Neural cell (in vitro differentiated cells): Measurements from ENCODE around the gene MEGF11. TPM values are rescaled to one million over a fixed set of nuclear protein-coding genes. Genes with fewer than 3 reads are reported as not detected.

Experiments
- H2AFZ ChIP-seq: fragments of 200-600, 300-800 bp; sonication (generic), shearing (Covaris generic); 2 replicates; pipeline ENCODE4 v1.6.0; 2014; ENCODE audit warnings: low read depth, mild to moderate bottlenecking, antibody characterized with exemption, low read length, moderate library complexity
- H3F3A ChIP-seq: fragments of 200-600 bp; shearing (Covaris generic); 2 replicates; pipeline ENCODE4 v1.6.1; 2016; ENCODE audit warnings: mild to moderate bottlenecking, moderate library complexity, mixed read lengths, antibody characterized with exemption, low read length; ENCODE audit not compliant: insufficient read depth, poor library complexity, severe bottlenecking
- H3K27ac ChIP-seq: fragments of 200-600, 300-800 bp; sonication (generic), shearing (Covaris generic); 2 replicates; pipeline ENCODE4 v1.5.1; 2014; ENCODE audit warnings: mild to moderate bottlenecking, low read length, moderate library complexity
- H3K27me3 ChIP-seq: fragments of 300-800, 200-600 bp; sonication (generic), shearing (Covaris generic); 2 replicates; pipeline ENCODE4 v1.6.0; 2014; ENCODE audit warnings: mild to moderate bottlenecking, low read depth, low read length, moderate library complexity; ENCODE audit not compliant: insufficient read depth
- H3K36me3 ChIP-seq: fragments of 300-800, 200-600 bp; sonication (generic), shearing (Covaris generic); 2 replicates; pipeline ENCODE4 v1.5.1; 2014; ENCODE audit warnings: mild to moderate bottlenecking, antibody characterized with exemption, low read length, moderate library complexity; ENCODE audit not compliant: insufficient read depth
- H3K4me2 ChIP-seq: fragments of 300-800, 200-600 bp; sonication (generic), shearing (Covaris generic); 2 replicates; pipeline ENCODE4 v1.6.0; 2014; ENCODE audit warnings: mild to moderate bottlenecking, low read length
- H3K4me3 ChIP-seq: fragments of 300-800, 200-600 bp; sonication (generic), shearing (Covaris generic); 2 replicates; pipeline ENCODE4 v1.5.1; 2014; ENCODE audit warnings: mild to moderate bottlenecking, low read length, moderate library complexity
- H3K79me2 ChIP-seq: fragments of 200-600 bp; shearing (Covaris generic); replicated peaks from 2 replicates; pipeline ENCODE4 v1.6.0; 2014; ENCODE audit warnings: mild to moderate bottlenecking, low read length, moderate library complexity; ENCODE audit not compliant: insufficient read depth
- H3K9ac ChIP-seq: fragments of 300-800, 200-600 bp; sonication (generic), shearing (Covaris generic); 2 replicates; pipeline ENCODE4 v1.6.1; 2016; ENCODE audit warnings: mild to moderate bottlenecking, low read length, mixed read lengths
- H3K9me2 ChIP-seq: fragments of 200-600 bp; shearing (Covaris generic); 2 replicates; pipeline ENCODE4 v1.6.1; 2016; ENCODE audit warnings: mild to moderate bottlenecking, low read length, mixed read lengths; ENCODE audit not compliant: insufficient read depth
- H3K9me3 ChIP-seq: fragments of 200-600, 300-800 bp; sonication (generic), shearing (Covaris generic); 2 replicates; pipeline ENCODE4 v1.6.1; 2016; ENCODE audit warnings: mild to moderate bottlenecking, mixed run types, low read length, moderate library complexity, mixed read lengths
- H4K20me1 ChIP-seq: fragments of 200-600 bp; shearing (Covaris generic); 2 replicates; pipeline ENCODE4 v1.6.1; 2016; ENCODE audit warnings: mild to moderate bottlenecking, mixed run types; ENCODE audit not compliant: insufficient read depth
- CTCF ChIP-seq: fragments of 450-650 bp; IDR thresholded peaks from 2 replicates; pipeline ENCODE4 v1.5.1; 2014; ENCODE audit warnings: antibody characterized with exemption, mild to moderate bottlenecking, moderate library complexity; ENCODE audit not compliant: poor library complexity, severe bottlenecking
- EP300 ChIP-seq: fragments of 450-650 bp; conservative IDR thresholded peaks from 2 replicates; pipeline ENCODE4 v1.6.1; 2014; ENCODE audit warnings: antibody characterized with exemption, mild to moderate bottlenecking, moderate library complexity; ENCODE audit not compliant: poor library complexity, severe bottlenecking
- EZH2 ChIP-seq: fragments of 200-600, 300-800 bp; shearing (Covaris generic), sonication (generic); IDR thresholded peaks from 2 replicates; pipeline ENCODE4 v1.6.1; 2014; ENCODE audit warnings: antibody characterized with exemption, low read length, borderline replicate concordance, mild to moderate bottlenecking; ENCODE audit not compliant: insufficient read depth, poor library complexity, severe bottlenecking
- MXI1 ChIP-seq: fragments of 450-650 bp; conservative IDR thresholded peaks from 2 replicates; pipeline ENCODE4 v1.6.1; 2014; ENCODE audit warnings: antibody characterized with exemption, mild to moderate bottlenecking; ENCODE audit not compliant: poor library complexity, severe bottlenecking
- POLR2AphosphoS5 ChIP-seq: IDR thresholded peaks from 2 replicates; pipeline ENCODE4 v1.6.1; 2012
- RAD21 ChIP-seq: fragments of 450-650 bp; conservative IDR thresholded peaks from 2 replicates; pipeline ENCODE4 v1.6.1; 2014; ENCODE audit warnings: antibody characterized with exemption, mild to moderate bottlenecking, moderate library complexity
- REST ChIP-seq: IDR thresholded peaks from 2 replicates; pipeline ENCODE4 v1.6.1; 2012; ENCODE audit warnings: borderline replicate concordance
- SMC3 ChIP-seq: fragments of 450-650 bp; conservative IDR thresholded peaks from 2 replicates; pipeline ENCODE4 v1.6.1; 2014; ENCODE audit warnings: antibody characterized with exemption, mild to moderate bottlenecking, moderate library complexity; ENCODE audit not compliant: poor library complexity
- TAF1 ChIP-seq: IDR thresholded peaks from 2 replicates; pipeline ENCODE4 v1.6.1; 2012; ENCODE audit warnings: low read depth
- polyA plus RNA-seq: library from polyadenylated mRNA; depleted of rRNA; stranded (reverse); fragments of >200 nt; gene quantifications from 2 replicates; pipeline ENCODE4 v1.2.3, GENCODE V29; 2014

Gene MEGF11
- polyA plus RNA-seq, 1 donor from 2014 or later = 0.64 TPM

- no peaks in the 10 kb centered on the region for H3F3A ChIP-seq
- H3K9me3 ChIP-seq = no peaks in the 10 kb centered on the region
- no peak overlapping the region for H3K4me2 ChIP-seq
- H3K36me3 ChIP-seq = no peaks in the 10 kb centered on the region
- TF ChIP-seq EP300 = no peak
- no peak for TF ChIP-seq CTCF
- no peaks in the 10 kb centered on the region for H3K27me3 ChIP-seq
- H3K79me2 ChIP-seq = no peaks in the 10 kb centered on the region
- no peak overlapping the region for H3K9ac ChIP-seq
- no peak overlapping the region for H2AFZ ChIP-seq
- no peak overlapping the region for H3K4me3 ChIP-seq
- no peaks in the 10 kb centered on the region for H3K9me2 ChIP-seq
- H4K20me1 ChIP-seq = no peaks in the 10 kb centered on the region
- H3K27ac ChIP-seq = no peak overlapping the region
Measured at GRCh38 chr15:66105286-66106265, 148.0 kb downstream of the MEGF11 start.

GRCh38 chr15:66103293-66103590, 150.3 kb downstream of the MEGF11 start:
- TF ChIP-seq MXI1 (no peak), POLR2AphosphoS5 (no peak), EZH2 (no peak), RAD21 (no peak), EP300 (no peak), REST (no peak), TAF1 (no peak), CTCF (no peak), SMC3 (no peak)
- no peaks in the 10 kb centered on the region for H3K9me3 ChIP-seq
- H3K27me3 ChIP-seq = no peaks in the 10 kb centered on the region
- H3K36me3 ChIP-seq = no peaks in the 10 kb centered on the region
- no peak overlapping the region for H2AFZ ChIP-seq
- H3K79me2 ChIP-seq = no peaks in the 10 kb centered on the region
- H3K27ac ChIP-seq = no peak overlapping the region
- no peaks in the 10 kb centered on the region for H3K9me2 ChIP-seq
- H3F3A ChIP-seq = no peaks in the 10 kb centered on the region
- H3K9ac ChIP-seq = no peak overlapping the region
- H4K20me1 ChIP-seq = no peaks in the 10 kb centered on the region
- no peak overlapping the region for H3K4me3 ChIP-seq
- no peak overlapping the region for H3K4me2 ChIP-seq
